ENCODE data around the gene ACTG1. TPM values are rescaled to one million over a fixed set of nuclear protein-coding genes. Genes with fewer than 3 reads are reported as not detected.
A peak's percentile ranks its signal among the peaks of the same experiment; 100 is the strongest.

The ACTG1 gene
- total RNA-seq, 2 donors from 2014 or later = 4,461 to 5,616 TPM

DNA sequence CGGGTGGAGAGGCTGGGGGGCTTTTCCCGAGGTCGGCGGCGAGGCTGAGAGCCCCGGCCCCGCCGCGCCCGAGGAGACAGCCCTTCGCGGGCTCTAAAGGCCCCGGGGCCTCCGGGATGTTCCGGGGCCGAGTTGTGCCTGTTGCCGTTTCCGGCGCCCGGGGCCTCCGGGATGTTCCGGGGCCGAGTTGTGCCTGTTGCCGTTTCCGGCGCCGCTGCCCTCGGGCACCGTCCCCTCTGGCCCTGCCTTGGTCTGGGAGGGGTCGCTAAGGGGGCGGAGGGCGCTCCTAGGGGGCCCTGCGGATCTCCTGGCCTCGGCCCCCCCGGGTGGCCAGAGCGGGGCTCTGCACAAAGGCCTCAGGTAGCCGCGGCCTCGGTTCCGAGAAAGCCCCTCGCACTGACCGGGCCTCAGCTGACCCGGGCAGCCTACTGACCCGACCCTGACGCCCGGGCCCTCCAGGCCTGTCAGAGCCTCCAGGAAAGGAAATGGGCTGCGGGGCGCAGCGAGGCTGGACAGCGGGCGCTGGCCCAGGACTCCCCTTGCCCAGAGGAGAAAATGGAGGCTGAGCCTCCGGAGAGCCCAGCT lies 24.2 kb downstream of the ACTG1 start:
- Histone ChIP-seq H3K4me1 (ENCODE audit: control insufficient read depth, insufficient read depth, low read length) (peaks cover 7% of the 10 kb centered on the region), H3K9ac (ENCODE audit: extremely low read depth, low read length, poor library complexity, severe bottlenecking) (peak overlapping the region; percentile 20), H3K36me3 (ENCODE audit: control insufficient read depth, insufficient read depth, low read length) (no peaks in the 10 kb centered on the region), H3K27me3 (ENCODE audit: control insufficient read depth, insufficient read depth, low read length, poor library complexity, severe bottlenecking) (peaks cover 8% of the 10 kb centered on the region), H3K4me3 (ENCODE audit: low read length) (peak overlapping the region; percentile 49), H3K27ac (ENCODE audit: low read depth, low read length) (no peak overlapping the region), H3K9me3 (ENCODE audit: control insufficient read depth, low read length) (no peaks in the 10 kb centered on the region)
- DNase-seq = no peak
- Mint-ChIP-seq H3K36me3 (ENCODE audit: low read depth) (no peaks in the 10 kb centered on the region), H3K9me3 (no peaks in the 10 kb centered on the region), H3K4me1 (peaks cover 11% of the 10 kb centered on the region), H3K4me3 (peak overlapping the region; percentile 33), H3K27me3 (ENCODE audit: insufficient read depth) (peaks cover 32% of the 10 kb centered on the region), H3K27ac (no peak overlapping the region)
- 44 to 89% methylated on average over 6 to 52 of the region's 52 CpGs for WGBS, 2 experiments (ENCODE audit: insufficient coverage in 1 of 2, insufficient read length in 1 of 2)
- TF ChIP-seq, protein P1, sequence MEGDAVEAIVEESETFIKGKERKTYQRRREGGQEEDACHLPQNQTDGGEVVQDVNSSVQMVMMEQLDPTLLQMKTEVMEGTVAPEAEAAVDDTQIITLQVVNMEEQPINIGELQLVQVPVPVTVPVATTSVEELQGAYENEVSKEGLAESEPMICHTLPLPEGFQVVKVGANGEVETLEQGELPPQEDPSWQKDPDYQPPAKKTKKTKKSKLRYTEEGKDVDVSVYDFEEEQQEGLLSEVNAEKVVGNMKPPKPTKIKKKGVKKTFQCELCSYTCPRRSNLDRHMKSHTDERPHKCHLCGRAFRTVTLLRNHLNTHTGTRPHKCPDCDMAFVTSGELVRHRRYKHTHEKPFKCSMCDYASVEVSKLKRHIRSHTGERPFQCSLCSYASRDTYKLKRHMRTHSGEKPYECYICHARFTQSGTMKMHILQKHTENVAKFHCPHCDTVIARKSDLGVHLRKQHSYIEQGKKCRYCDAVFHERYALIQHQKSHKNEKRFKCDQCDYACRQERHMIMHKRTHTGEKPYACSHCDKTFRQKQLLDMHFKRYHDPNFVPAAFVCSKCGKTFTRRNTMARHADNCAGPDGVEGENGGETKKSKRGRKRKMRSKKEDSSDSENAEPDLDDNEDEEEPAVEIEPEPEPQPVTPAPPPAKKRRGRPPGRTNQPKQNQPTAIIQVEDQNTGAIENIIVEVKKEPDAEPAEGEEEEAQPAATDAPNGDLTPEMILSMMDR (conservative IDR thresholded peaks at IDR 0.05) = no peak

DNA sequence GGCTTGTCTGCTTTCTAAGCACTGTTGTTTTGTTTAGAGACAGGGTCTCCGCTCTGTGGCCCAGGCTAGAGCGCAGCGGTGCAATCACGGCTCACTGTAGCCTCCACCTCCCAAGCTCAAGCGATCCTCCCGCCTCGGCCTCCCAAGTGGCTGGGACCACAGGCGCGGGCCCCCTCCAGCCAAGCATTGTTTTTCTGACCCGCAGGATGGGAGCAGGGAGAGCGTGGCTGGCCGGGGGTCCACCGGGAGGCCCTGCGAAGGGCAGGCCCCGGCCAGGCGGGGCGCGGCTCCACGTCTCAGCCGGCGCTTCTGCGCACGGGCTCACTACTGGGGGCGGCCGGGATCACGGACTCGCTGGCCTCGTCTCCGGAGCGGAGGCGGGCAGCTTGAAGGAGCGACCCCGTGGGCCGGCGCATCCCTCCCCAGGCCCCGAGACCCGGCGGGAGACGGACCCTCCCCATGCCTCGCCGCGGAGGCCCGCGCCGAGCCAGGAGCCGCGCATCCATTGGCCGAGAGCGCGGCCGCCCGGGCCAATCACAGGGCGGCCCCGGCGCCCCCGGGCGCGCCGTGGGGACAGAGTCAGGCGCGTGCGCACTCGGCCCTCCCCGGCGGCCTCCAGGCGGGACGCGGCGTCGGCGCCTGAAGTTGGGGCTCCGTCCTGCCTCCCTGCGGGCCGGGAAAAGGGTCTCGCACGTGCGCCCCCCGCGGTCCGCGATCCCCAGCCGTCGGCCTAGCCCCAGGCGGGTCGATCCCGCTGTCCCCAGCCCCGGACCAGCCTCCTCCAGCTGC lies 24.9 kb downstream of the ACTG1 start:
- Histone ChIP-seq H3K36me3 (ENCODE audit: control insufficient read depth, insufficient read depth, low read length) (no peaks in the 10 kb centered on the region), H3K27me3 (ENCODE audit: control insufficient read depth, insufficient read depth, low read length, poor library complexity, severe bottlenecking) (peaks cover 15% of the 10 kb centered on the region), H3K4me1 (ENCODE audit: control insufficient read depth, insufficient read depth, low read length) (peaks cover 10% of the 10 kb centered on the region), H3K4me3 (ENCODE audit: low read length) (peak overlapping the region; percentile 49), H3K9me3 (ENCODE audit: control insufficient read depth, low read length) (no peaks in the 10 kb centered on the region), H3K27ac (ENCODE audit: low read depth, low read length) (no peak overlapping the region), H3K9ac (ENCODE audit: extremely low read depth, low read length, poor library complexity, severe bottlenecking) (peak overlapping the region; percentile 20)
- peak; percentile 93 for DNase-seq
- 21 to 26% methylated on average over 43 to 87 of the region's 87 CpGs for WGBS, 2 experiments (ENCODE audit: insufficient coverage in 1 of 2, insufficient read length in 1 of 2)
- peaks cover 11% of the 10 kb centered on the region for H3K4me1 Mint-ChIP-seq
- H3K4me3 Mint-ChIP-seq = peak overlapping the region; percentile 33
- no peak overlapping the region for H3K27ac Mint-ChIP-seq
- peaks cover 34% of the 10 kb centered on the region for H3K27me3 Mint-ChIP-seq (ENCODE audit: insufficient read depth)
- no peaks in the 10 kb centered on the region for H3K36me3 Mint-ChIP-seq (ENCODE audit: low read depth)
- TF ChIP-seq, protein P1 (conservative IDR thresholded peaks at IDR 0.05) = no peak
- no peaks in the 10 kb centered on the region for H3K9me3 Mint-ChIP-seq

DNA sequence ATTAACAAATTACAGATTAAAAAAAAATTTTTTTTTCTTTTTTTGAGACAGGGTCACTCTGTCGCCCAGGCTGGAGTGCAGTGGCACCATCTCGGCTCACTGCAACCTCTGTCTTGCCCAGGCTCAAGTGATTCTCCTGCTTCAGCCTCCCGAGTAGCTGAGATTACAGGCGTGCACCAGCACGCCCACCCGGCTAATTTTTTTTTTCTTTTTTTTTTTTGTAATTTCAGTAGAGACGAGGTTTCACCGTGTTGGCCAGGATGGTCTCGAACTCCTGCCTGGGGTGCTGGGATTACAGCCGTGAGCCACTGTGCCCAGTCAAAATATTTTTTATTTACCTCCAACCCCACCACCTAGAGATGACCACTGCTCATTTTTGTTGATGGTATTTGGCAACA lies 25.5 kb downstream of the ACTG1 start:
- Histone ChIP-seq H3K9ac (ENCODE audit: extremely low read depth, low read length, poor library complexity, severe bottlenecking) (no peak overlapping the region), H3K27ac (ENCODE audit: low read depth, low read length) (no peak overlapping the region), H3K9me3 (ENCODE audit: control insufficient read depth, low read length) (no peaks in the 10 kb centered on the region), H3K4me1 (ENCODE audit: control insufficient read depth, insufficient read depth, low read length) (peaks cover 10% of the 10 kb centered on the region), H3K4me3 (ENCODE audit: low read length) (no peak overlapping the region), H3K27me3 (ENCODE audit: control insufficient read depth, insufficient read depth, low read length, poor library complexity, severe bottlenecking) (peaks cover 21% of the 10 kb centered on the region), H3K36me3 (ENCODE audit: control insufficient read depth, insufficient read depth, low read length) (no peaks in the 10 kb centered on the region)
- DNase-seq = no peak
- peaks cover 33% of the 10 kb centered on the region for H3K27me3 Mint-ChIP-seq (ENCODE audit: insufficient read depth)
- H3K4me3 Mint-ChIP-seq = no peak overlapping the region
- TF ChIP-seq, protein P1 (conservative IDR thresholded peaks at IDR 0.05) = no peak
- WGBS, 2 experiments (ENCODE audit: insufficient coverage in 1 of 2, insufficient read length in 1 of 2) = 78 to 98% methylated on average over 6 to 10 of the region's 10 CpGs
- no peaks in the 10 kb centered on the region for H3K9me3 Mint-ChIP-seq
- H3K4me1 Mint-ChIP-seq = peaks cover 7% of the 10 kb centered on the region
- H3K27ac Mint-ChIP-seq = no peak overlapping the region
- no peaks in the 10 kb centered on the region for H3K36me3 Mint-ChIP-seq (ENCODE audit: low read depth)
